ENCODE data around the gene SSTR4.

GRCh38 chr20:23050076-23050838 lies 15.1 kb downstream of the SSTR4 start:
- no peak for TF ChIP-seq POLR2AphosphoS5 (IDR thresholded peaks at IDR 0.05; ENCODE audit: control insufficient read depth, insufficient read depth, low read depth, low read length)
- no peak for TF ChIP-seq ZBTB1 (CRISPR knock-in tag; IDR thresholded peaks at IDR 0.05; ENCODE audit: borderline replicate concordance, low read depth)
- TF ChIP-seq IRF2 (CRISPR knock-in tag; IDR thresholded peaks at IDR 0.05): no peak
- TF ChIP-seq ESRRA (IDR thresholded peaks at IDR 0.05; ENCODE audit: borderline replicate concordance, low read depth): no peak
- TF ChIP-seq MCM3 (IDR thresholded peaks at IDR 0.05): no peak
- TF ChIP-seq DDX20 (tag; IDR thresholded peaks at IDR 0.05; ENCODE audit: low read depth): no peak
- no peak for TF ChIP-seq HDAC2 (IDR thresholded peaks at IDR 0.05)
- TF ChIP-seq EHMT2 (IDR thresholded peaks at IDR 0.05): no peak
- no peak for TF ChIP-seq TAF1 (IDR thresholded peaks at IDR 0.05; ENCODE audit: control insufficient read depth, extremely low read depth, insufficient read depth, low read length, severe bottlenecking)
- no peak for TF ChIP-seq MAX (CRISPR knock-in tag; IDR thresholded peaks at IDR 0.05)
- TF ChIP-seq RBBP5 (IDR thresholded peaks at IDR 0.05; ENCODE audit: borderline replicate concordance, insufficient read depth, low read length, poor library complexity, severe bottlenecking): no peak
- TF ChIP-seq ATF4 (CRISPR knock-in tag; IDR thresholded peaks at IDR 0.05): no peak
- TF ChIP-seq, protein P1, sequence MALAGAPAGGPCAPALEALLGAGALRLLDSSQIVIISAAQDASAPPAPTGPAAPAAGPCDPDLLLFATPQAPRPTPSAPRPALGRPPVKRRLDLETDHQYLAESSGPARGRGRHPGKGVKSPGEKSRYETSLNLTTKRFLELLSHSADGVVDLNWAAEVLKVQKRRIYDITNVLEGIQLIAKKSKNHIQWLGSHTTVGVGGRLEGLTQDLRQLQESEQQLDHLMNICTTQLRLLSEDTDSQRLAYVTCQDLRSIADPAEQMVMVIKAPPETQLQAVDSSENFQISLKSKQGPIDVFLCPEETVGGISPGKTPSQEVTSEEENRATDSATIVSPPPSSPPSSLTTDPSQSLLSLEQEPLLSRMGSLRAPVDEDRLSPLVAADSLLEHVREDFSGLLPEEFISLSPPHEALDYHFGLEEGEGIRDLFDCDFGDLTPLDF (CRISPR knock-in tag; IDR thresholded peaks at IDR 0.05): no peak
- no peak for TF ChIP-seq ZNF354B (CRISPR knock-in tag; IDR thresholded peaks at IDR 0.05)
